Heart left ventricle (tissue), 13 donors: ENCODE results near the gene MGAT3.

Experiments used
- CTCF ChIP-seq, 12 donors: fragments of 200-600 bp; sonication (generic) in 4 of 12; IDR thresholded peaks; one replicate each; pipeline versions ENCODE4 v1.5.0 to v1.8.0; 2018 to 2022; ENCODE audit warnings: antibody characterized with exemption in 12 of 12, mild to moderate bottlenecking in 5 of 12
- POLR2A ChIP-seq, 2 donors: fragments of 450-650 bp; IDR thresholded peaks; one replicate each; pipeline ENCODE4 v1.6.1; 2017; ENCODE audit warnings: antibody characterized with exemption in 2 of 2, mild to moderate bottlenecking in 2 of 2, moderate library complexity in 2 of 2
- donor health status: ischemic (EF 13 %, LVEDD 7.1; RV severe dilation, severe dysfunction).
- donor health status: DM: no; HTN: yes; CAD: no.
- donor health status: DM: no; HTN: no; CAD: no.
- donor health status: ischemic (EF 25% LVEDD 6.9; RV normal size, moderate dysfunction).
- donor health status: ischemic (EF 25% LVEDD 5.7; RV mildly dilated, moderate dysfunction).
- donor health status: ischemic (EF 35%, LVEDD 5.7; RV mildly dilated, moderate dysfunction).
- donor health status: nonischemic (EF 11% LVEDD 7.7; RV severe dilation, severe dysfunction).
- donor health status: DM: yes; HTN: yes; CAD: no.
- donor health status: PGD.
- donor health status: ischemic (EF 29% LVEDD 5.4; RV normal size, mild dysfunction).
- donor health status: nonischemic (EF 23%, LVEDD 6.1; RV moderate dilation, normal function).

- no peak for TF ChIP-seq CTCF (IDR thresholded peaks at IDR 0.05)
- TF ChIP-seq POLR2A (IDR thresholded peaks at IDR 0.05): no peak
These were observed 62.3 kb downstream of the MGAT3 start for GRCh38 chr22:39518996-39519680.
